Measurements from ENCODE around the gene RAPSN. TPM values are rescaled to one million over a fixed set of nuclear protein-coding genes. Genes with fewer than 3 reads are reported as not detected.

The RAPSN gene
- total RNA-seq, 4 donors from 2014 or later: 0.59 to 4.6 (median 1.0) TPM; not detected in 1

DNA sequence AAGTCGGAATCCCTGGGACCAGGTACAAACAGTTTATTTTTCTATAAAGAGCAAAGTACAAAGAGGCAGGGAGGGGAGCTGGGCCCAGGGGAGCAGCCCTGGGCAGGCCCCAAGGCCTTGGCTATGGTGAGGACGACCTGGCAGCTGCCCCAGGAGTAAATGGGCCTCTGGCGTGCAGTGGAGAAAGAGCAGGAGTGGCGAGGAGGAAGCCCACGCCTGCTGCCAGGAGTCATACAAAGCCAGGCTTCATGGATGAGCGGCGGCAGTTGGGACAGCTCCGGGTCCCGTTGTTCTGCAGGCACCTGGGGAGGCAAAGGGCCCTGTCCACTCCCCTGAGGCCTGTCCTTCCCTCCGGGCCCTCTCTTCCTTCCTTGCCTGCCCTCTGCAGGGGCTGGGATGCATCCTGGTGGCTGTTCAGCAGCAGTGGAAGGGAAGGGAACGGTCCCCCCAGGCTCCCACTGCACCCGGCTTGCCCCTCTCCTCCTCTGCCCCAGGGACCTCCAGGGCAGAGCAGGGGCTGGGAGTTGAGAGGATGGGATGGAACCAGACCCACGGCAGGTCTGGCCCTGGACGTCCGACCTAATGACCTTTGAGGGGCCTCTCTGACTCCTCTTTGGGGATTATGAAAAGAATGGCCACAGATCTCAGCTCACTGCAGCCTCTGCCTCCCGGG lies 11.1 kb downstream of the RAPSN start:
- no peak overlapping the region for H3K27ac ChIP-seq
- no peak for DNase-seq (ENCODE audit: low spot score in 2 of 2)
- no peaks in the 10 kb centered on the region for H3K36me3 ChIP-seq
- peaks cover 3% of the 10 kb centered on the region for H3K4me1 ChIP-seq
- WGBS: 68% methylated on average over 10 of the region's 16 CpGs
- no peak for TF ChIP-seq POLR2AphosphoS5 (IDR thresholded peaks at IDR 0.05)
- TF ChIP-seq, protein P1, sequence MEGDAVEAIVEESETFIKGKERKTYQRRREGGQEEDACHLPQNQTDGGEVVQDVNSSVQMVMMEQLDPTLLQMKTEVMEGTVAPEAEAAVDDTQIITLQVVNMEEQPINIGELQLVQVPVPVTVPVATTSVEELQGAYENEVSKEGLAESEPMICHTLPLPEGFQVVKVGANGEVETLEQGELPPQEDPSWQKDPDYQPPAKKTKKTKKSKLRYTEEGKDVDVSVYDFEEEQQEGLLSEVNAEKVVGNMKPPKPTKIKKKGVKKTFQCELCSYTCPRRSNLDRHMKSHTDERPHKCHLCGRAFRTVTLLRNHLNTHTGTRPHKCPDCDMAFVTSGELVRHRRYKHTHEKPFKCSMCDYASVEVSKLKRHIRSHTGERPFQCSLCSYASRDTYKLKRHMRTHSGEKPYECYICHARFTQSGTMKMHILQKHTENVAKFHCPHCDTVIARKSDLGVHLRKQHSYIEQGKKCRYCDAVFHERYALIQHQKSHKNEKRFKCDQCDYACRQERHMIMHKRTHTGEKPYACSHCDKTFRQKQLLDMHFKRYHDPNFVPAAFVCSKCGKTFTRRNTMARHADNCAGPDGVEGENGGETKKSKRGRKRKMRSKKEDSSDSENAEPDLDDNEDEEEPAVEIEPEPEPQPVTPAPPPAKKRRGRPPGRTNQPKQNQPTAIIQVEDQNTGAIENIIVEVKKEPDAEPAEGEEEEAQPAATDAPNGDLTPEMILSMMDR (IDR thresholded peaks at IDR 0.05): no peak
- no peak for TF ChIP-seq POLR2A (IDR thresholded peaks at IDR 0.05)
- no peak for TF ChIP-seq EP300 (IDR thresholded peaks at IDR 0.05)
- H3K9me3 ChIP-seq: no peaks in the 10 kb centered on the region
- H3K27me3 ChIP-seq: no peaks in the 10 kb centered on the region
- no peak overlapping the region for H3K4me3 ChIP-seq

DNA sequence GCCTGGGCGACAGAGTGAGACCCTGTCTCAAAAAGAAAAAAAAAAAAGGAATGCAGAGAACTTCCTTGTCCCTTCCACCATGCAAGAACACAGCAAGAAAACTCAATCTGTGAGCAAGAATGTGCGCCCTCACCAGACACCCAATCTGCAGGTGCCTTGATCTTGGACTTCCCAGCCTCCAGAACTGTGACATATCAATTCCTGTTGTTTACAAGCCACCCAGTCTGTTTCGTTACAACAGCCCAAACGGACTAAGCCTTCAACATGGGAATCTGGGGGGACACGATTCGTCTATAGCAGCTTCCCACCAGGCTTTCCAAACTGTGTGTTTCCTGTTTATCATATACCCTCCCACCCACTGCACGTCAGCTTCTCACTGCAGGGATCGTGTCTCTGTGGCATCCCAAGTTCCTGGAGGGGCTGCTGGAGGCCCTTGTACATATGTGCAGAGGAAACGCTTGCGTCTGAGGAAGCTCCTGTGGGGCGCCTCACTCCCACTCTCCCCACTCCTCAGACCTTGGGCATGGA lies 11.7 kb downstream of the RAPSN start:
- H3K27me3 ChIP-seq: no peaks in the 10 kb centered on the region
- WGBS: 87% methylated on average over 11 of the region's 11 CpGs
- no peaks in the 10 kb centered on the region for H3K9me3 ChIP-seq
- TF ChIP-seq POLR2AphosphoS5 (IDR thresholded peaks at IDR 0.05) (no peak), POLR2A (IDR thresholded peaks at IDR 0.05) (no peak), EP300 (IDR thresholded peaks at IDR 0.05) (no peak)
- TF ChIP-seq, protein P1 (IDR thresholded peaks at IDR 0.05): no peak
- H3K27ac ChIP-seq: no peak overlapping the region
- H3K4me1 ChIP-seq: peaks cover 3% of the 10 kb centered on the region
- no peak for DNase-seq (ENCODE audit: low spot score in 2 of 2)
- H3K36me3 ChIP-seq: no peaks in the 10 kb centered on the region
- no peak overlapping the region for H3K4me3 ChIP-seq

DNA sequence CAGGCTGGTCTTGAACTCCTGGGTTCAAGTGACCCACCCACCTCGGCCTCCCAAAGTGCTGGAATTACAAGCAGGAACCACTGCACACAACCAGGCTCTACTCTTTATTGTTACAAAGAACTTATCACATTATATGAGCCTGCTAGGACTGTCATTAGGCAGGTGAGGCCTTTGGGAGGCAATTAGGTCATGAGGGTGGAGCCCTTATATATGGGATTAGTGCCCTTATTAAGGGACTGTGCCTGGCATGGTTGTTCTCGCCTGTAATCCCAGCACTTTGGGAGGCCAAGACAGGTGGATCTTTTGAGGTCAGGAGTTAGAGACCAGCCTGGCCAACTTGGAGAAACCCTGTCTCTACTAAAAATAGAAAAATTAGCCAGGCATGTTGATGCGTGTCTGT lies 12.2 kb downstream of the RAPSN start:
- Histone ChIP-seq H3K4me1 (peaks cover 3% of the 10 kb centered on the region), H3K27me3 (no peaks in the 10 kb centered on the region), H3K4me3 (no peak overlapping the region), H3K27ac (no peak overlapping the region), H3K36me3 (no peaks in the 10 kb centered on the region), H3K9me3 (no peaks in the 10 kb centered on the region)
- TF ChIP-seq, protein P1 (IDR thresholded peaks at IDR 0.05): no peak
- TF ChIP-seq EP300 (IDR thresholded peaks at IDR 0.05) (no peak), POLR2AphosphoS5 (IDR thresholded peaks at IDR 0.05) (no peak), POLR2A (IDR thresholded peaks at IDR 0.05) (no peak)
- 94% methylated on average over 3 of the region's 3 CpGs for WGBS
- no peak for DNase-seq (ENCODE audit: low spot score in 2 of 2)

DNA sequence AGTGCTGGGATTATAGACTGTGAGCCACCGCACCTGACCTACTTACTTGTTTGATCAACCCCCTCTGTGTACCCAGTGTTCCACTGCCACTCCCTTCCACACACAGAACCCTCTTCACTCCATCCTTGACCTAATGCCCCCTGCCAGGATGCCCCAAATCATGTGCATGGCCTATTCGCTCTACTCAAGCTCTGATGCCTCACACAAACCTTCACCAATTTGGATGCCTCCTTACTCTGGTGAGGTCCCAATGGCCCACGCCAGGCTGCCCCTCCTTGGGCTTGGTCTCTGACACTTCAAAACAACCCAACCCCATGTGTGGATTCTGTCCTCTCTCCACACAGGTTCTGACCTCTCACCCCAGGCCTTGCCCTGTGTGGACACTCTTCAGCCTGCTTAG lies 13.2 kb downstream of the RAPSN start:
- Histone ChIP-seq H3K27ac (no peak overlapping the region), H3K4me3 (no peak overlapping the region), H3K4me1 (peaks cover 3% of the 10 kb centered on the region), H3K9me3 (no peaks in the 10 kb centered on the region), H3K27me3 (no peaks in the 10 kb centered on the region), H3K36me3 (no peaks in the 10 kb centered on the region)
- DNase-seq (ENCODE audit: low spot score in 2 of 2): no peak
- WGBS: 97% methylated on average over 3 of the region's 3 CpGs
- TF ChIP-seq POLR2AphosphoS5 (IDR thresholded peaks at IDR 0.05): no peak
- TF ChIP-seq EP300 (IDR thresholded peaks at IDR 0.05): no peak
- TF ChIP-seq, protein P1 (IDR thresholded peaks at IDR 0.05): no peak
- no peak for TF ChIP-seq POLR2A (IDR thresholded peaks at IDR 0.05)

DNA sequence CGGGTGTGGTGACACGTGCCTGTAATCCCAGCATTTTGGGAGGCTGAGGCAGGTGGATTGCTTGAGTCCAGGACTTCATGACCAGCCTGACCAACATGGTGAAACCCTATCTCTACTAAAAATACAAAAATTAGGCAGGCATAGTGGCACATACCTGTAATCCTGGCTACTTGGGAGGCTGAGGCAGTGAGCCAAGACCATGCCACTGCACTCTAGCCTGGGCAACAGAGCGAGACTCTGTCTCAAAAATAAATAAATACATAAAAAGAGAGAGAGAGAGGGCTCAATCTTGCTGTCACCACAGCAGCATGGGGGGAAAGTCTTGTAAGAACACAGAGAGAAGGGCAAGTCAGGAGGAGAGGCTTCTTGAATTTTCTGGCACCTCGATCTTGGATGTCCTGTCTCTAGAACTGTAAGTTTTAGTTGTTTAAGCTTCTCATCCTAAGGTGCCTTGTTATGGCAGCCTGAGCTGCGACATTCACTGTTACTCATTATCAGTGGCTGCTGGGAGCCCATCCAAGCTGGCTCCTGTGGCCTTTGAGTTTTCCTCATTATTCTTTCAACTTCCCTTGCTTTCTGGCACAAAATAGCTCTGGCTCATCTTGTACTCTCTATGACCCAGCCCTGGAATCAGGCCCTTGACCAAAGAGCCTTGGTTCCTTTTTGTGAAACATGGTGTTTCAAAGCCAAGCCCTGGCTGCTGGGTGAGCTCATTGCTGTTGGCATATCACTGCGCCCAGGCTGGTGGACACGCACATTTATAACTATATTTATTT lies 14.7 kb downstream of the RAPSN start:
- DNase-seq (ENCODE audit: low spot score in 2 of 2): no peak
- WGBS: 59% methylated on average over 7 of the region's 7 CpGs
- Histone ChIP-seq H3K4me1 (peaks cover 3% of the 10 kb centered on the region), H3K4me3 (no peak overlapping the region), H3K9me3 (no peaks in the 10 kb centered on the region), H3K36me3 (no peaks in the 10 kb centered on the region), H3K27ac (no peak overlapping the region), H3K27me3 (no peaks in the 10 kb centered on the region)
- TF ChIP-seq POLR2A (IDR thresholded peaks at IDR 0.05) (no peak), POLR2AphosphoS5 (IDR thresholded peaks at IDR 0.05) (no peak), EP300 (IDR thresholded peaks at IDR 0.05) (no peak)
- TF ChIP-seq, protein P1 (IDR thresholded peaks at IDR 0.05): no peak

All from suprapubic skin (tissue), 4 donors.